ENCODE data around the gene SLC37A1.

DNA sequence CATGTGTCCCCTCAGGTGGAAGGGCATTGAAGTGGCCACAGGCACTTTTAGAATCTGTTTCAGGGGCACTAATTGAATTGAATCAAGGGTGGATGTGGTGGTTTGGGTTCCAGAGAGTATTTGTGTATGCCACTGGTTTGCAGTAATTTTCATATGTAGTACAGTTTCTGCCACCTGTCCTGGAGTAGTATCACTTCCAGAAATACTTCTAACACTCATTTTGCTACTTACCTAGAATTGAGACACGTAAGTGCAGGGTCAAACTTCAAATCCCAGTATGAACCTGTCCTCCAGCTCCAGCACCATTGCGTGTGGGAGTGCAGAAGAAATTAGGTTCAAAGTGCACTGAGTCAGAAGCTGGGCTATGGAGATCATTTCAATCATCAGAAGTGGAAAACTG, 44.4 kb upstream of the SLC37A1 start:
- TF ChIP-seq, protein P1, sequence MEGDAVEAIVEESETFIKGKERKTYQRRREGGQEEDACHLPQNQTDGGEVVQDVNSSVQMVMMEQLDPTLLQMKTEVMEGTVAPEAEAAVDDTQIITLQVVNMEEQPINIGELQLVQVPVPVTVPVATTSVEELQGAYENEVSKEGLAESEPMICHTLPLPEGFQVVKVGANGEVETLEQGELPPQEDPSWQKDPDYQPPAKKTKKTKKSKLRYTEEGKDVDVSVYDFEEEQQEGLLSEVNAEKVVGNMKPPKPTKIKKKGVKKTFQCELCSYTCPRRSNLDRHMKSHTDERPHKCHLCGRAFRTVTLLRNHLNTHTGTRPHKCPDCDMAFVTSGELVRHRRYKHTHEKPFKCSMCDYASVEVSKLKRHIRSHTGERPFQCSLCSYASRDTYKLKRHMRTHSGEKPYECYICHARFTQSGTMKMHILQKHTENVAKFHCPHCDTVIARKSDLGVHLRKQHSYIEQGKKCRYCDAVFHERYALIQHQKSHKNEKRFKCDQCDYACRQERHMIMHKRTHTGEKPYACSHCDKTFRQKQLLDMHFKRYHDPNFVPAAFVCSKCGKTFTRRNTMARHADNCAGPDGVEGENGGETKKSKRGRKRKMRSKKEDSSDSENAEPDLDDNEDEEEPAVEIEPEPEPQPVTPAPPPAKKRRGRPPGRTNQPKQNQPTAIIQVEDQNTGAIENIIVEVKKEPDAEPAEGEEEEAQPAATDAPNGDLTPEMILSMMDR (IDR thresholded peaks at IDR 0.05; ENCODE audit: borderline replicate concordance, extremely low read depth, low read length, poor library complexity, severe bottlenecking) = no peak
- TF ChIP-seq EZH2 (IDR thresholded peaks at IDR 0.05; ENCODE audit: borderline replicate concordance, low read depth, low read length, severe bottlenecking) = no peak
